Mesangial cell (primary cell): ENCODE data around the gene NIN. TPM values are rescaled to one million over a fixed set of nuclear protein-coding genes. Genes with fewer than 3 reads are reported as not detected.

Experiments
- total RNA-seq: library from RNA; depleted of rRNA; stranded (reverse); fragments of >200 nt; gene quantifications from 2 replicates; pipeline ENCODE4 v1.2.3, GENCODE V29; 2015

The NIN gene
- total RNA-seq = 15.3 and 19.1 TPM in 2 replicates

GRCh38 chr14:50830932-50831725 is at the start of gene NIN:
NIN (minus strand) TSS chr14:50831162; CDS start chr14:50822056, 9,106 bp downstream.

DNA sequence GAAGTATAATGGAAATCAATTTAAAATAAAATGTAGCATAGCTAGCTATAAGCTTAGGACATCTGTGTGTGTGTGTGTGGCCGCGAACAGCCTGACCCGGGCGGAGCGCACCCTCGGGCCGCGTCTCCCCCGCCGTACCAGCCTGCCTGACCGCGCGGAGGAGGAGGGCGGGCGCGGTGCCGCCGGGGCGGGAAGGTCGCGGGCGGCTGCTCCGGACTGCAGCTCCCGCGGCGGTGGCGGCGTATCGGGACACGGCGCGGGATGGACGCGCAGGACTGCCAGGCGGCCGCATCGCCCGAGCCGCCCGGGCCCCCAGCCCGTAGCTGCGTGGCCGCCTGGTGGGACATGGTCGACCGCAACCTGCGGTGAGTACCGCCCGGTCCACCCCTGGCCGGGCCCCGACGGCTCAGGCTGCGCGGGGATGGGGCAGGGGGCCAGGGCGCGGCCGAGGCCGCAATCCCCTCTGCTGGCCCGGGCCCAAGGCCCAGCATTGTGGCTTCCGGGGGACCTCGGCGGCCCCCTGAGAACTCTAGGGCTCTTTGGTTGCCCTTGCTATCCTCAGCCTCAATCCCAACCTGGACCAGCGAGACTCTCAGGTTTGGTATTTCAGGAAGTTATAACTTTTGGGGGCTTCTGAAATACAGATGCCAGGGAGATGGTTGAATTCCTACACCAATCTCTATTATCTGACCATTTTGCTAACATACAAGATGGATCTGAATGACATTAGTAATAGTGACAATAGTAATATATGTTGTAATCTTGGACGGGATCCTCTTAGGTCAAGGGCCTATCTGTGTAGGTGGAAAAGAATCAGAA is 41.2 kb upstream of the NIN start, which contains the start of gene ABHD12B:
Gene ABHD12B (plus strand): TSS at position 140 of the 819 bp plus-strand sequence. CDS start 122 bp downstream, at position 262.

Other genes with a start within 250 kb of the NIN start
- gene SAV1, start 162.9 kb downstream of the NIN start, total RNA-seq = 15.6 and 24.2 TPM in 2 replicates
- 0.51 TPM in 1 of 2 replicates, not detected in the other for gene ABHD12B, start 40.9 kb upstream of the NIN start, total RNA-seq
- gene PYGL, start 113.3 kb upstream of the NIN start, total RNA-seq = 59.1 and 74.3 TPM in 2 replicates